Hepatocyte (in vitro differentiated cells): ENCODE results near the gene ZNF358. TPM values are rescaled to one million over a fixed set of nuclear protein-coding genes. Genes with fewer than 3 reads are reported as not detected.

Source experiments
- DNase-seq: peaks from one replicate; pipeline ENCODE4 v3.0.0-alpha.2; 2016; ENCODE audit warnings: low spot score
- H2AFZ ChIP-seq: fragments of 200-600 bp; sonication (generic); 2 replicates; pipeline ENCODE4 v1.6.0; 2016; ENCODE audit warnings: antibody characterized with exemption, mild to moderate bottlenecking
- H3K27ac ChIP-seq: fragments of 200-600 bp; sonication (generic); 2 replicates; pipeline ENCODE4 v1.5.1; 2016; ENCODE audit warnings: mild to moderate bottlenecking
- H3K27me3 ChIP-seq: fragments of 200-600 bp; sonication (generic); 2 replicates; pipeline ENCODE4 v1.6.1; 2016
- H3K36me3 ChIP-seq: fragments of 200-600 bp; sonication (generic); replicated peaks from 2 replicates; pipeline ENCODE4 v1.5.1; 2016; ENCODE audit warnings: low read depth; ENCODE audit not compliant: insufficient read depth
- H3K4me1 ChIP-seq: fragments of 200-600 bp; sonication (generic); 2 replicates; pipeline ENCODE4 v1.5.1; 2016; ENCODE audit warnings: mild to moderate bottlenecking, moderate library complexity; ENCODE audit not compliant: insufficient read depth
- H3K4me2 ChIP-seq: fragments of 200-600 bp; sonication (generic); 2 replicates; pipeline ENCODE4 v1.6.0; 2016
- H3K4me3 ChIP-seq: fragments of 200-600 bp; sonication (generic); 2 replicates; pipeline ENCODE4 v1.5.1; 2016; ENCODE audit warnings: mild to moderate bottlenecking
- H3K79me2 ChIP-seq: fragments of 200-600 bp; sonication (generic); 2 replicates; pipeline ENCODE4 v1.6.0; 2017; ENCODE audit warnings: mild to moderate bottlenecking
- H3K9me2 ChIP-seq: fragments of 200-600 bp; sonication (generic); replicated peaks from 2 replicates; pipeline ENCODE4 v1.6.0; 2017; ENCODE audit warnings: mild to moderate bottlenecking; ENCODE audit not compliant: insufficient read depth
- H3K9me3 ChIP-seq: fragments of 200-600 bp; sonication (generic); 2 replicates; pipeline ENCODE4 v1.5.1; 2016; ENCODE audit warnings: low read depth, mild to moderate bottlenecking
- H4K20me1 ChIP-seq: fragments of 200-600 bp; sonication (generic); 2 replicates; pipeline ENCODE4 v1.6.0; 2016; ENCODE audit warnings: mild to moderate bottlenecking; ENCODE audit not compliant: insufficient read depth, poor library complexity, severe bottlenecking
- EZH2 ChIP-seq: fragments of 200-600 bp; sonication (generic); IDR thresholded peaks from 2 replicates; pipeline ENCODE4 v1.6.1; 2016; ENCODE audit warnings: antibody characterized with exemption, mild to moderate bottlenecking, borderline replicate concordance
- EZH2phosphoT487 ChIP-seq: fragments of 200-600 bp; sonication (generic); IDR thresholded peaks from one replicate; pipeline ENCODE4 v1.6.1; 2018; ENCODE audit warnings: antibody characterized with exemption, mild to moderate bottlenecking, low read depth, moderate library complexity; ENCODE audit not compliant: unreplicated experiment, severe bottlenecking
- WGBS: methylation state at CpG from one replicate; pipeline ENCODE4 v1.1.6; 2016; ENCODE audit warnings: low lambda C conversion rate; ENCODE audit errors: missing lambda C conversion rate; 5-methylcytosine and 5-hydroxymethylcytosine counted together
- polyA plus RNA-seq: library from polyadenylated mRNA; unstranded; fragments of >200 nt; fragmentation: Nextera tagmentation; extraction: Ambion mirVana; gene quantifications from 2 replicates; pipeline ENCODE4 v1.2.1, GENCODE V29; 2016
- total RNA-seq: library from RNA; depleted of rRNA; stranded (reverse); fragments of >200 nt; gene quantifications from 2 replicates; pipeline ENCODE4 v1.2.3, GENCODE V29; 2014
- TF ChIP-seq, protein P1 (sequence below): fragments of 200-600 bp; sonication (generic); IDR thresholded peaks from 2 replicates; pipeline ENCODE4 v1.5.1; 2016; ENCODE audit warnings: antibody characterized with exemption, mild to moderate bottlenecking; ENCODE audit not compliant: poor library complexity

The ZNF358 gene
- total and polyA plus RNA-seq, 2 experiments from 2014 or later, result 37.8 to 39.9 TPM

DNA sequence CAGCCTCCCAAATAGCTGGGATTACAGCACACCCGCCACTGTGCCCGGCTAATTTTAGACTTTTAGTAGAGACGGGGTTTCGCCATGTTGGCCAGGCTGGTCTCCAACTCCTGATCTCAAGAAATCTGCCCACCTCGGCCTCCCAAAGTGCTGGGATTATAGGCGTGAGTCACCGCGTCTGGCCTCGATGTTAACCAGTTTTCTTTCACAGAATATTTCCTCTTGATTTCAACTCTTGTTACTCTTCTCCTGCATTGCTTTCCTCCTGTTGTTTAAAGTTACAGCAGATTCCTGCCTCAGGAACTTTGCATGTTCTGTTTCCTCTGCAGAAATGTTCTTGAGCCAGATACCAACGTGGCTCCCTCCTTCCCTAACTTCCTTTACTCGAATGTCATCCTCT, 23.3 kb upstream of the ZNF358 start:
- H3K79me2 ChIP-seq, result no peaks in the 10 kb centered on the region
- H3K27ac ChIP-seq, result no peak overlapping the region
- no peak overlapping the region for H3K4me2 ChIP-seq
- no peaks in the 10 kb centered on the region for H3K9me2 ChIP-seq
- H3K4me3 ChIP-seq, result no peak overlapping the region
- no peaks in the 10 kb centered on the region for H3K27me3 ChIP-seq
- 82% methylated on average over 11 of the region's 11 CpGs for WGBS
- peaks cover 8% of the 10 kb centered on the region for H3K4me1 ChIP-seq
- no peaks in the 10 kb centered on the region for H3K9me3 ChIP-seq
- DNase-seq, result no peak
- TF ChIP-seq EZH2 (no peak), EZH2phosphoT487 (no peak)
- TF ChIP-seq, protein P1, sequence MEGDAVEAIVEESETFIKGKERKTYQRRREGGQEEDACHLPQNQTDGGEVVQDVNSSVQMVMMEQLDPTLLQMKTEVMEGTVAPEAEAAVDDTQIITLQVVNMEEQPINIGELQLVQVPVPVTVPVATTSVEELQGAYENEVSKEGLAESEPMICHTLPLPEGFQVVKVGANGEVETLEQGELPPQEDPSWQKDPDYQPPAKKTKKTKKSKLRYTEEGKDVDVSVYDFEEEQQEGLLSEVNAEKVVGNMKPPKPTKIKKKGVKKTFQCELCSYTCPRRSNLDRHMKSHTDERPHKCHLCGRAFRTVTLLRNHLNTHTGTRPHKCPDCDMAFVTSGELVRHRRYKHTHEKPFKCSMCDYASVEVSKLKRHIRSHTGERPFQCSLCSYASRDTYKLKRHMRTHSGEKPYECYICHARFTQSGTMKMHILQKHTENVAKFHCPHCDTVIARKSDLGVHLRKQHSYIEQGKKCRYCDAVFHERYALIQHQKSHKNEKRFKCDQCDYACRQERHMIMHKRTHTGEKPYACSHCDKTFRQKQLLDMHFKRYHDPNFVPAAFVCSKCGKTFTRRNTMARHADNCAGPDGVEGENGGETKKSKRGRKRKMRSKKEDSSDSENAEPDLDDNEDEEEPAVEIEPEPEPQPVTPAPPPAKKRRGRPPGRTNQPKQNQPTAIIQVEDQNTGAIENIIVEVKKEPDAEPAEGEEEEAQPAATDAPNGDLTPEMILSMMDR, result no peak
- H3K36me3 ChIP-seq, result no peaks in the 10 kb centered on the region
- no peaks in the 10 kb centered on the region for H4K20me1 ChIP-seq
- H2AFZ ChIP-seq, result no peak overlapping the region

DNA sequence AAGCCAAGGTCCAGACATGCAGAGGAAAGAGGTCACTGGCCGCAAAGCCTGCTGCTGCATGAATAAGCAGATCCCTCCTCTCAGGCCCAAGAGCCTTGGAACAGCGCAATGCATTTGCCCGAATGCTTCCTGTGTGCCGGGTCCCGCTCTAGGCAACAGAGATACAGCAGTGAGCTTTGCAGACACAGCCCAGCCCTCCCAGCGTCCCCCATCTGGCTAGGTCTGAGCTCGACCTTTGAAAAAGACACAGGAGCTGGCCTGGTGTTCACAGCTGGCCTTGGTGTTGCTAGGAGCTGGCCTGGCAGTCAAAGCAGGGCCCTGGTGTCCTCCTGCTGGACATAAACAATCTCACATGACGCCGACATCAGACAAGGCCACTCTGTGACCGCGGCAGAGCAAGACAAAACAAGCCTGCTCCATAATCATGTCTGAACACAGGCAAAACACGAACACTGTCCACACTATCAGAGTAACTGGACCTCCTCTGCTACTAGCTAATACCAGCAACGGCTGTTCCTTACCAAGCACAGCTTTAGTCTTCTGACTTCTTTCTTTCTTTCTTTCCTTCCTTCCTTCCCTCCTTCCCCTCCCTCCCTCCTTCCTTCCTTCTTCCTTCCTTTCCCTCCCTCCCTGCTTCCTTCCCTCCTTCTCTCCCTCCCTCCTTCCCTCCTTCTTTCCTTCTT, 21.3 kb upstream of the ZNF358 start:
- H3K4me1 ChIP-seq, result peaks cover 3% of the 10 kb centered on the region
- H3K36me3 ChIP-seq, result no peaks in the 10 kb centered on the region
- no peaks in the 10 kb centered on the region for H3K9me3 ChIP-seq
- WGBS, result 56% methylated on average over 13 of the region's 13 CpGs
- no peak for DNase-seq
- H3K4me2 ChIP-seq, result no peak overlapping the region
- no peaks in the 10 kb centered on the region for H3K9me2 ChIP-seq
- no peaks in the 10 kb centered on the region for H3K27me3 ChIP-seq
- peak overlapping the region; percentile 50 for H3K27ac ChIP-seq
- H3K79me2 ChIP-seq, result no peaks in the 10 kb centered on the region
- TF ChIP-seq EZH2 (no peak), EZH2phosphoT487 (no peak)
- TF ChIP-seq, protein P1, result no peak
- H3K4me3 ChIP-seq, result no peak overlapping the region
- no peaks in the 10 kb centered on the region for H4K20me1 ChIP-seq
- H2AFZ ChIP-seq, result no peak overlapping the region

DNA sequence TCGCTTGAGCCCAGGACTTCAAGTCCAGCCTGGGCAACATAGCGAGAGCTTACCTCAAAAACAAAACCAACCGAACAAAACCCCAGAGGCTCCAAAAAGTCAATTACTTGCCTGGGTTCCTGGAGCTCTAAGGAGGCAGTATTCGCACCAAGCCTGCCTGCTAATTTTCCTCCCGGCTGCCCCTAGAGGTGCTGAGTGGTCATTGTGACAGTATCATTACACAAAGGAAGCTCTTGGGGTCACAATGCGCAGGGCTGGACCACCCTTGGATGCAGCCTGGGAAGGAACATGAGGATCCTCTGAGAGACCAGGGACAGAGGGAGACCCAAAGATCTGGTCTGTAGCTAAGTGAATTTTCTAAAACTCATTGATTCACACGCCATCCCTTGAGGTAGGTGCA, 18.6 kb upstream of the ZNF358 start:
- Histone ChIP-seq H3K4me2 (no peak overlapping the region), H3K79me2 (no peaks in the 10 kb centered on the region), H3K4me3 (no peak overlapping the region), H4K20me1 (no peaks in the 10 kb centered on the region), H3K27me3 (peaks cover 6% of the 10 kb centered on the region), H3K36me3 (no peaks in the 10 kb centered on the region), H3K9me2 (no peaks in the 10 kb centered on the region), H3K4me1 (no peaks in the 10 kb centered on the region), H3K27ac (no peak overlapping the region), H2AFZ (no peak overlapping the region), H3K9me3 (no peaks in the 10 kb centered on the region)
- DNase-seq, result no peak
- no peak for TF ChIP-seq EZH2phosphoT487
- no peak for TF ChIP-seq EZH2
- TF ChIP-seq, protein P1, result peak; percentile 7
- WGBS, result 56% methylated on average over 7 of the region's 7 CpGs
